ENCODE results near the gene TMEM38A.

DNA sequence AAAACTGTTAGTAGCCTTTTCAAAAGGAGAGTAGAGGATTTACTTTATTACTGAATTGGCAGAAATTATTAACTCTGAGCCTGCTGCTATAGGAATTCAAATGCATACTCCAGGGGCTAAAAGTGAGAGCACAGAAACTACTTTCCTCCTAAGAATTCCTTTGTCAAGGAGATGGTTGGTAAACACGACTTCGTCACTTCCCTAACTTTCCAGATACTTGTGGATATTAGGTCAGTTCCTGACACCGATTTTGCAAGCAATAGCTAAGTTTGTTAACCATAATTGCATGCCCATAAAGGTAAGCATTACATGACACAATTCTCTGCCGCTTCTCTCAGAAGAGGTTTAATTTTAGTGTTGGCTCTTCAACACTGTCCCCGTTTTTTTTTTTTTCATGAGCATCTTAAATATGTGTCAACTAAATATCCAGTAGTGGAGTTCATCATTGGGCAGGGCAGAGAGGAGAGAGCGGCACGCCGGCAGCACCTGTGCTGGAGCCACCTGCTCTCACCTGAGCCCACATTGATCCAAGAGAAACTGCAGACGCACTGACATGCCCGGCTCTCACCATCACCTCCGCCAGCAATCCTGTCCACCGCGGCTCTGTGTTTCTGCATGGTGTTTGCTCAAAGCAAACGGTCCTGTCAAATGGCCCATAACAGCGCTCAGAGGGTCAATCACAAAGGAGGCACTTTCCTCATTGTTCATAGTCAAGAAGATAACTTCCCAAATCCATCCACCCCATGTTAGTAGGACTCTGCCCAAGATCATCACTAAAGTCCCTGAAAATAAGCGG is 35.6 kb upstream of the TMEM38A start:
- TF ChIP-seq, protein P1, sequence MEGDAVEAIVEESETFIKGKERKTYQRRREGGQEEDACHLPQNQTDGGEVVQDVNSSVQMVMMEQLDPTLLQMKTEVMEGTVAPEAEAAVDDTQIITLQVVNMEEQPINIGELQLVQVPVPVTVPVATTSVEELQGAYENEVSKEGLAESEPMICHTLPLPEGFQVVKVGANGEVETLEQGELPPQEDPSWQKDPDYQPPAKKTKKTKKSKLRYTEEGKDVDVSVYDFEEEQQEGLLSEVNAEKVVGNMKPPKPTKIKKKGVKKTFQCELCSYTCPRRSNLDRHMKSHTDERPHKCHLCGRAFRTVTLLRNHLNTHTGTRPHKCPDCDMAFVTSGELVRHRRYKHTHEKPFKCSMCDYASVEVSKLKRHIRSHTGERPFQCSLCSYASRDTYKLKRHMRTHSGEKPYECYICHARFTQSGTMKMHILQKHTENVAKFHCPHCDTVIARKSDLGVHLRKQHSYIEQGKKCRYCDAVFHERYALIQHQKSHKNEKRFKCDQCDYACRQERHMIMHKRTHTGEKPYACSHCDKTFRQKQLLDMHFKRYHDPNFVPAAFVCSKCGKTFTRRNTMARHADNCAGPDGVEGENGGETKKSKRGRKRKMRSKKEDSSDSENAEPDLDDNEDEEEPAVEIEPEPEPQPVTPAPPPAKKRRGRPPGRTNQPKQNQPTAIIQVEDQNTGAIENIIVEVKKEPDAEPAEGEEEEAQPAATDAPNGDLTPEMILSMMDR (IDR thresholded peaks at IDR 0.05; ENCODE audit: insufficient read depth, low read depth, low read length) = no peak
- TF ChIP-seq EZH2 (IDR thresholded peaks at IDR 0.05; ENCODE audit: insufficient read depth, low read length) = no peak
